Neutrophil (primary cell): ENCODE results near the gene ANKIB1.
"Not testable (repeated sequence)": the region's sequence is repeated elsewhere in the genome, so short reads cannot be mapped to it uniquely, and the experiment has no call there.

Source experiments
- H3K27ac ChIP-seq: fragments of 200-600 bp; sonication (generic); 2 replicates; pipeline ENCODE4 v1.5.1; 2016; ENCODE audit warnings: mild to moderate bottlenecking, moderate library complexity
- H3K27me3 ChIP-seq: fragments of 200-600 bp; sonication (generic); 2 replicates; pipeline ENCODE4 v1.6.0; 2016; ENCODE audit warnings: mild to moderate bottlenecking
- H3K36me3 ChIP-seq: fragments of 200-600 bp; sonication (generic); 2 replicates; pipeline ENCODE4 v1.5.1; 2017
- H3K4me1 ChIP-seq, 2 experiments: fragments of 200-600 bp in 1 of 2; sonication (generic) in 1 of 2; 1 replicate in 1 of 2; 2 replicates in 1 of 2; pipeline versions ENCODE4 v1.5.1 to v1.6.1; 2013 to 2016; ENCODE audit warnings: low read depth in 1 of 2, low read length in 1 of 2, mild to moderate bottlenecking in 1 of 2, moderate library complexity in 1 of 2; ENCODE audit not compliant: control insufficient read depth in 1 of 2, insufficient read depth in 1 of 2
- H3K4me3 ChIP-seq, 2 experiments: fragments of 200-600 bp in 1 of 2; sonication (generic) in 1 of 2; 1 replicate in 1 of 2; 2 replicates in 1 of 2; pipeline ENCODE4 v1.5.1; 2013 to 2016; ENCODE audit warnings: low read depth in 1 of 2, low read length in 1 of 2, mild to moderate bottlenecking in 1 of 2, moderate library complexity in 1 of 2
- H3K9me3 ChIP-seq: fragments of 200-600 bp; sonication (generic); 2 replicates; pipeline ENCODE4 v1.5.1; 2016
- TF ChIP-seq, protein P1 (sequence below): fragments of 200-600 bp; sonication (generic); IDR thresholded peaks from 2 replicates; pipeline ENCODE4 v1.5.1; 2016; ENCODE audit warnings: antibody characterized with exemption

ANKIB1 gene

DNA sequence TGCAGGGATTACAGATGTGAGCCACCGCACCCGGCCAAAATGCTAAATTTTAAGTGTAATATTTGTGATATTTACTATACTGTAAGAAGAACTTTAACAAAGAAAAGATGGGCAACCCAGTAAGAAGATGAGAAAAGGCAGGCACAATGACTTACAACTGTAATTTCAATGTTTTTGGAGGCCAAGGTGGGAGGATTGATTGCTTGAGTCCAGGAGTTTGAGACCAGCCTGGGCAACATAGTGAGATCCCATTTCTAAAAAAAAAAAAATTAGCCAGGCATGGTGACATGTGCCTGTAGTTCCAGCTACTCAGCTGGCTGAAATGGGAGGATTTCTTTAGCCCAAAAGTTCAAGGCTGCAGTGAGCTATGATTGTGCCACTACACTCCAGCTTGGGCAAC lies 189.8 kb downstream of the ANKIB1 start:
- TF ChIP-seq, protein P1, sequence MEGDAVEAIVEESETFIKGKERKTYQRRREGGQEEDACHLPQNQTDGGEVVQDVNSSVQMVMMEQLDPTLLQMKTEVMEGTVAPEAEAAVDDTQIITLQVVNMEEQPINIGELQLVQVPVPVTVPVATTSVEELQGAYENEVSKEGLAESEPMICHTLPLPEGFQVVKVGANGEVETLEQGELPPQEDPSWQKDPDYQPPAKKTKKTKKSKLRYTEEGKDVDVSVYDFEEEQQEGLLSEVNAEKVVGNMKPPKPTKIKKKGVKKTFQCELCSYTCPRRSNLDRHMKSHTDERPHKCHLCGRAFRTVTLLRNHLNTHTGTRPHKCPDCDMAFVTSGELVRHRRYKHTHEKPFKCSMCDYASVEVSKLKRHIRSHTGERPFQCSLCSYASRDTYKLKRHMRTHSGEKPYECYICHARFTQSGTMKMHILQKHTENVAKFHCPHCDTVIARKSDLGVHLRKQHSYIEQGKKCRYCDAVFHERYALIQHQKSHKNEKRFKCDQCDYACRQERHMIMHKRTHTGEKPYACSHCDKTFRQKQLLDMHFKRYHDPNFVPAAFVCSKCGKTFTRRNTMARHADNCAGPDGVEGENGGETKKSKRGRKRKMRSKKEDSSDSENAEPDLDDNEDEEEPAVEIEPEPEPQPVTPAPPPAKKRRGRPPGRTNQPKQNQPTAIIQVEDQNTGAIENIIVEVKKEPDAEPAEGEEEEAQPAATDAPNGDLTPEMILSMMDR, result no peak
- Histone ChIP-seq H3K27me3 (no peaks in the 10 kb centered on the region), H3K36me3 (no peaks in the 10 kb centered on the region), H3K4me1 (no peaks in the 10 kb centered on the region), H3K27ac (no peak overlapping the region), H3K9me3 (no peaks in the 10 kb centered on the region), H3K4me3 (no peak overlapping the region)

DNA sequence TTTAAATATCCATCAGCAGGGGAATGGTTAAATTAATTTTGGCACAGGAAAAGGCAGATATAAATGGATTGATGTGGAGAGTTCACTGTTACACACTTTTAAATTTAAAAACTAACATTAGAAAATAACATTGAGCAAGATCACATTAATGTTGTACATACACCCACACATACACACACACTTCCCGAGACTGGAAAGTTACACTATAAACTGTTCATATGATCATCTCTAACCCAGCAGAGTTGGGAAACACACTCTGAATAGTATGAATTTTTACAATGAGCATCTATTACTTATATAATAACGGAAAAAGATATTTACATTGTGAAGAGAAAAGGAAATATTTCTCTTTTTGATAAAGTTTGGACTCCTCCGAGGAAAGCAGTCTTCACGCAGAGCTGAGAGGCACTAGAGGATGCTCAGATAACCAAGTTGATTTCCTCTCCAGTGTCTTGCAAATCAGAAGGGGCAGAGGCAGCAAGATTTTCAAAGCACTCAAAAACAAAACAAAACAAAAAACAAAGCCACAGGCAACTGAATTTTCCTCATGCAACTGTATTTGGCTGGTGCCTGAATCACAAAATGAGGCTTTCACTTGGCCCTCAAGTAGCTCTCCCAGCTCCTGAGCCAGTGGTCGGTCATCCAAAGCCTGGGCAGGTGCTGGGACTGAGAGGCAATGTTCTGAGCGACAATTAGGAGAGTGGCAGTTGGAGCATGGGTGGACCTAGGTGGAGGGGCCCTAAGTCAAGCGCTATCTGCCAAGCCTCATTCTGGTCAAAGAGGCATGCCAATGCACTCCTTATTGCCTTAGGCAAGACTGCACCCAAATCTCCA lies 191.1 kb downstream of the ANKIB1 start:
- Histone ChIP-seq H3K36me3 (no peaks in the 10 kb centered on the region), H3K9me3 (no peaks in the 10 kb centered on the region), H3K4me3 (no peak overlapping the region), H3K27ac (no peak overlapping the region), H3K4me1 (no peaks in the 10 kb centered on the region), H3K27me3 (no peaks in the 10 kb centered on the region)
- TF ChIP-seq, protein P1, result no peak

DNA sequence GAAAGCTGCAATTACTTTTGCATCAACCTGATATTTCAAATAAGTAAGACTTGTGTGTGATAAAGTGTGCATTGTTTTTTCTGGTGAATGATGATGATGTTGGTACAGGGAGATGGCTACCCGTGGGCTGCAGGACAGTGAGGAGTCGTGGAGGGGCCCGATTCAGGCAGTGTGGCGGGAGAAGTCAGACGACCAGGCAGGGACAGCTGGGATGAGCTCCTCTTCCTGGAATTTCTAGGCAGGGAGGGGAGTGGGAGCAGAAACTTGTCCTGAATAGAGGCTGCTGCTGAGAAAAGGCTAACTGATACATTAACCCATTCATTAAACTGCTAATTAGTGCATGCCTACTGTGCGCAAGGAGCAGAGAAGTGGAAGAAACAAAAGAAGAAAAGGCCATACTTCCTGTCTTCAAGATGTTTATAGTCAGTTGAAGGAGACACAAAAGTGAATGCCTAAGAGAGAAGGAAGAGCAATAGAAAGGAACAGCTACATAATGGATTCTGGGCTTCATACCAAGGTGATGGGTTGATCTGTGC lies 192.2 kb downstream of the ANKIB1 start:
- Histone ChIP-seq H3K4me3 (no peak overlapping the region), H3K27ac (no peak overlapping the region), H3K9me3 (no peaks in the 10 kb centered on the region), H3K4me1 (no peaks in the 10 kb centered on the region), H3K27me3 (no peaks in the 10 kb centered on the region), H3K36me3 (no peaks in the 10 kb centered on the region)
- TF ChIP-seq, protein P1, result no peak

DNA sequence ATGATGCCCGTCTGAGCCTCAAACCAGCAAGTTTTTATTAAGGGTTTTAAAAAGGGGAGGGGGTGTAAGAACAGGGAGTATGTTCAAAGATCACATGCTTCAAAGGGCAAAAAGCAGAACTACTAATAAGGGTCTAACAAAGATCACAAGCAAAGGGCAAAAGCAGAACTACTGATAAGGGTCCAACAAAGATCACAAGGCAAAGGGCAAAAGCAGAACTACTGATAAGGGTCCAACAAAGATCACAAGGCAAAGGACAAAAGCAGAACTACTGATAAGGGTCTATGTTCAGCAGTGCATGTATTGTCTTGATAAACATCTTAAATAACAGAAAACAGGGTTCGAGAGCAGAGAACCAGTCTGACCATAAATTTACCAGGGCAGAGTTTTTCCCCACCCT lies 196.9 kb downstream of the ANKIB1 start:
- not testable (repeated sequence) for H3K9me3 ChIP-seq

DNA sequence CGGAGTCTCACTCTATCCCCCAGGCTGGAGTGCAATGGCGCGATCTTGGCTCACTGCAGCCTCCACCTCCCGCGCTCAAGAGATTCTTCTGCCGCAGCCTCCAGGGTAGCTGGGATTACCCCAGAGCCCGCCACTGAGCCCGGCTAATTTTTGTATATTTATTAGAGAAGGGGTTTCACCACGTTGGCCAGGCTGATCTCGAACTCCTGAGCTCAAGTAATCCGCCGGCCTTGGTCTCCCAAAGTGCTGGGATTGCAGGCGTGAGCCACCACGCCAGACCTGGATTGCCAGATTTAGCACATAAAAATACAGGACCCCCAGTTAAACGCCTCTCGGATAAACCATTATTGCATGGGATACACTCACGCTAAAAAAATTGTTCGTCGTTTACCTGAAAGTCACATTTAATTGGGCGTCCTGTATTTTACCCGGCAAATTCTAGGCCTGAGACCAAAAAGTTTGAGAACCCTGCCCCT lies 201.1 kb downstream of the ANKIB1 start:
- Histone ChIP-seq H3K36me3 (peaks cover 19% of the 10 kb centered on the region), H3K4me1 (peaks cover 9 to 14% of the 10 kb centered on the region in 2 experiments), H3K27me3 (no peaks in the 10 kb centered on the region), H3K4me3 (peak overlapping the region; percentile 91 to 95), H3K27ac (peak overlapping the region; percentile 85), H3K9me3 (no peaks in the 10 kb centered on the region)
- TF ChIP-seq, protein P1, result no peak

More for the DNA sequence above, 196.9 kb downstream of the ANKIB1 start:
- not testable (repeated sequence) for H3K27me3 ChIP-seq, H3K4me3 ChIP-seq, H3K36me3 ChIP-seq, H3K27ac ChIP-seq, H3K4me1 ChIP-seq
